HCEC 1CT (cell line): ENCODE data around the gene IRF2BPL.
"Not testable (repeated sequence)": the region's sequence is repeated elsewhere in the genome, so short reads cannot be mapped to it uniquely, and the experiment has no call there.

Source experiments
- DNase-seq: peaks from one replicate; pipeline ENCODE4 v3.0.0-alpha.2; 2017

IRF2BPL gene

DNA sequence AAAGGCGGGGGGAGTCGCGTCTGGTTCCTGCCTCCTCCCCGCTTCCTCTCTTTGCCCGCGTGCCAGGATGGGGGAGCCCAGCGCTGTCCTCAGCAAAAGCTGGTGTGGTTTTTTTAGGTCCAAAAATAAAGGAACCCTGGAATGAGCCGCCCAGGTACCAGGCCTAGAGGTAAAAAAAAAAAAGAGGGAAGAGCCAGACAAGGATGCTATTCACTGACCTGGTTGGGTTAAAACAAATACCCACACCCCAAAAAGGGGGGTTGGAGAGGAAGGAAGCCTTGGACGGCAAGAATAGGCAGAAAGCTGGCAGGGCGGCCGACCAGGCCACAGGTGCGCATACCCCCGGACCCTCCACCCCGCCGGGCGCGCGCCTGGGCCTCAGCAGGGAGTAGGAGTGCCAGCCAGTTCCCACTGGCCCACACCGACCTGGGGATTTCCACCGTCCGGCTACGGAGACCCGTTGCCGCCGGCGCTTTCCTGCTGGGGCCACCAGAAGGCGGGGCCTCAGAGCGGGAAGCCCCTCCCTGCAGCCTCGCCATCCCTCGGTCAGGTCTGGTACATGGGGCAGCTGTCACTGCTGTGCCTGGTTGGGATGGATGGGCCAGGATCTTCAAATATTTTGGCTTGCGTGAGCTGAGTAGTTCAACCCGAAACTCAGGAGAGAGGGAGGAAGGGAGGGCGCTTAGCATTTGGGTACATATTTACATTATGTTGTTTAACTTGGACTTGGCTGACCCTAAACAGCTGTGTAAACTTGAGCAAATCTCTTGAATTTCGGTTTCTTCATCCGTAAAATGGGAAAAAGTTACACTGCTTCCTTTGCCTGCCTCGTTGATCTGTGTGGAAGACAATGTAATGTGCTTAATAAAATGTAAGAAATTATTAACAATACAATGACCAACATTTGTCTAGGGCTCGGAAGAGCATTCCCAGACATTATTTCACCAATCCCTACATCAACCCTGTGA, 5.4 kb upstream of the IRF2BPL start:
- DNase-seq, result peak; percentile 81

DNA sequence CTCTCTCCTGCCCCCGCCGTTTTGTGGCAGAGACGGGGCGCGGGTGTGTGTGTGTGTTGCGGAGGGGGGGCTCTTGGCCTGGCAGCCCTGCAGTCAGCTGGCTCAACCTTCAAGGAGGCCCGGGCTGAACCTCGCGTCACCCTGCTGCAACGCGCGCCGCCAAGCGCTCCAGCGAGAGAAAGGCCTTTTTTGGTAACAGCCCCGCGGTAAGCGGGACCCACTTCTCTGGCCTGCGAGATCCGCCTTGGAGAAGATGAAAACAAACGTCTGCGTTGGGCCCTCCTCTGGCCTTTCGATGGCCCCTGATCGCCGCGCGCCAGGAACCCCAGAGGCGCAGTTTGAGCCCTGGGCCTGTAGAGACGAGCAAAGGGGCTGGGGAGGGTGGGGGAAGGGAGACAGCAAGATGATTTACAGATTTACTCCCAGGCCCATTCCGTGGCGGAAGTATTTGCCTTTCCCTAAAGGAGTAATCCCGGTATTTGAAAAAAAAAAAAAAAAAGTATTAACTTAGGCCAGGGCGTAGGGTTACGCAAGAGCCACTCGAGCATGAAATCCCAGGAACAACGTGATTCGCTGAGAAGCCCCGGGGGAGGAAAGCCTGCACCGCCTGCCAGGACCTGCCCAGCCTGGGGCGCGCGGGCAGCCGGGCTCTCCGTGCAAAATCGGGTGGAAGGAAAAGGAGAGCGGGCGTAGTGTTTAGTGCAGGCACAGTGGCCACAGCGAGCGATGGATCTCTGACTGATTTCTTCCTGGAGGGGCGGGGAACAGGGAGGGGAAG, 4.5 kb upstream of the IRF2BPL start:
- DNase-seq, result peak; percentile 99

DNA sequence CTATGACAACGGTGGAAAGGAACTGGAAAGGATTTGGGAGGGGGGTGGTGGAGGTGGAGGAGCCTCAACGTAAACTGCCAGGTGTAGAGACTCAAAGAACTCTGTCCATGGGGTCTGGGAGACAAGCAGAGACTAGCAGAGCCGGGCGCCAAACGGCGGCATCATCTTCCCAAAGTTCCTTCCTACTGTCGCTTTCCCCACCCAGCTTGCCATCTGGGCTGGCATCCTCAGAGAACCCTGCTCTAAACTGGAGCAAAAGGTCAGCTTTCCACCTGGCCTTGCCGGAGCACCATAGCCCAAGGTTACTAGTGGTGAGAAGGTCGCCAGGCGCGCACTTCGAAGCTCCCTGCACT, 4.0 kb upstream of the IRF2BPL start:
- DNase-seq, result no peak

DNA sequence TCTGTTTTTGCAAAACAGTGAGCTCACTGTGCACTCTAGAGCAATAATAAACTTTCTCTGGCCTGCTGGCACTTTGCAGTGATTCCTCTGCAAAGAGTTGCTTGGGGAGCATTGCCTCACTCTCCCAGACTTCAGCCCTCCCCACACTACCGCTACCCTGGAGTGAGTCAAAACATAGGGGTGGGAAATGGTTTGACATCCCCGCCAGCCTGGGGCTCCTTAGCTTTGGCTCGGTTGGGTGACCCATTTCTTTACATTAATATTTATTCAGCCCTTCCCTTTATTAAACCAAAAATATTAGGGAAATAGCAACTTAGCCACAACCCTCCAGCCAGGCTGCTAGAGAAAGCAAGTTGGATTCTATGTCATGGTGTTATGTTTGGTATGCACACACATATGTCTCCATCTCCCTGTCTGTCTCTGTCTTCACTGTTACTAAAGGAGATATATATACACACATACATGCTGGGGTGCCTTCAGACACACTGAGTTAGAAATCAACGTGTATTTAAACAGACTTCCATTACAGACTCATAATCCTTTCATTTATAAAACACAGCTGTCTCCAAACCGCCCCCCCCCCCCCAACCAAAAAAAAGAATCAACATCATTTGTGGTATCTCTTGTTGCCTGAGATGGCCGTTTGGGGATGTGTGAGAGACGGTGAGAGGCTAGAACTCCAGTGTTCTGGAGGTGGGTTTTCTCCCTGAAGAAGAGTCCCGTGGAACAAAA, 3.4 kb upstream of the IRF2BPL start:
- DNase-seq, result peak; percentile 58

DNA sequence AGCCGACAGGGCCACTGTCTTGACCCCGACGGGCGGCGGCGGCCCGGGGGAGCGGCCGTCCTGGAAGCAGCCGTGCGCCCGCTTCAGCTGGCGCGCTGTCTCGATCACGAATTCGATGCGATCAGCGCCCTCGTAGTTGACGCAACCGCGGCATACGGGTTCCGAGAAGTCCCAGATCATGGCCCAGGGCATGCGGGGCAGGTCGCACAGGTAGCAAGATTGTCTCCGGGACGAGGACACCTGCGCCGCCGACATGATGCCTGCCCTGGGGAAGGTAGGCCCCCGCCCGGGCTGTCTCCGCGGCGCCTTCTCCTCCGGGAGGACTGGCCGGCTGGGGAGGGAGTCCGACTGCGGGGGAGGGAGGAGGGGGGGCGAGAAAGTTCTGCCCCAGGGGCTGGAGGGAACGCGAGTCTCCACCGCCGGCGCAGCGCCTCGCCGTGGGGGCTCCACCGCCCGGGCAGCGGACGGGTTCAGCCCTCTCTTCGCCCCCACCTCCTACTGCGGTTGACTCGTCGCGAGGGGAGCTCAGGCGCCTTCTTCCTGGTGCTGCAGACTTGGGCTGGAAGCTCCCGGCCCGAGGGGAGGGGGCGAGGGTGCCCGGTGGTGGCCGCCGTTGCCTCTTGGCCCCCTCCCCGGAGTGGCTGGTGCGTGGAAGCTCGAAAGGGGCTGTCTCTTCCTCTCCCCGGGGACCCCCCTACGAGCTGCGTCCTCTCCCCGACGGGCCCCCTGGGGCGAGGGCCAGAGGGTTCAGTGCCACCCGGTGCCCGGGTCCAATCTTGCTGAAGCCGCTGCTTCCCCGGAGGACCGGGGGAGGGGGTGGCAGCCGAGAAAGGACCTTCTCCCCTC, 747 bp downstream of the IRF2BPL start:
- DNase-seq, result peak; percentile 55

DNA sequence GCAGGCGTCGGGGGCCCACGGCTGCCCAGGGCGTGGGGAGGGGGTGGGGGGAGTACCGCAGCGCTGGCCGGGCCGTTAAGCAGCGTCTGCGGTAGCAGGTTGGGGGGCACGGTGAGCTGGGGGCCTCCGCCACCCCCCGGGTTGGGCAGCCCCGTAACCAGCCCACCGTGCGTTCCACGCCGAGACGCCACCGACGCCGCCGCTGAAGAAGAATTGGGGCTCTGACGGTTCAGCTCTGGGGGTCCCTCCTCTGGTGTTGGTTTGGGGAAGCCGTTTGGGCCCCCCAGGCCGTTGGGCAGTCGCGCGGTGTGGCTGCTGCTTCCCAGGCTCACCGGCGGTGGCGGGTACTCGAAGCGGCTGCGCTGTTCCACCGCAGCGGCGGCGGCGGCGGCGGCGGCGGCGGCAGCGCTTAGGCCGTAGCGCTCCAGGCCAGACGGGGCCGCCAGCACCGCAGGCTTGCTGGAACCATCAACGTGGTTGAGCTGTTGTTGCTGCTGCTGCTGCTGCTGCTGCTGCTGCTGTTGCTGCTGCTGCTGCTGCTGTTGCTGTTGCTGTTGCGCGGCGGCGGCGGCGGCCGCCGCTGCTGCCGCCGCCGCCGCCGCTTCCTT, 1.5 kb downstream of the IRF2BPL start:
- DNase-seq, result peak; percentile 62

DNA sequence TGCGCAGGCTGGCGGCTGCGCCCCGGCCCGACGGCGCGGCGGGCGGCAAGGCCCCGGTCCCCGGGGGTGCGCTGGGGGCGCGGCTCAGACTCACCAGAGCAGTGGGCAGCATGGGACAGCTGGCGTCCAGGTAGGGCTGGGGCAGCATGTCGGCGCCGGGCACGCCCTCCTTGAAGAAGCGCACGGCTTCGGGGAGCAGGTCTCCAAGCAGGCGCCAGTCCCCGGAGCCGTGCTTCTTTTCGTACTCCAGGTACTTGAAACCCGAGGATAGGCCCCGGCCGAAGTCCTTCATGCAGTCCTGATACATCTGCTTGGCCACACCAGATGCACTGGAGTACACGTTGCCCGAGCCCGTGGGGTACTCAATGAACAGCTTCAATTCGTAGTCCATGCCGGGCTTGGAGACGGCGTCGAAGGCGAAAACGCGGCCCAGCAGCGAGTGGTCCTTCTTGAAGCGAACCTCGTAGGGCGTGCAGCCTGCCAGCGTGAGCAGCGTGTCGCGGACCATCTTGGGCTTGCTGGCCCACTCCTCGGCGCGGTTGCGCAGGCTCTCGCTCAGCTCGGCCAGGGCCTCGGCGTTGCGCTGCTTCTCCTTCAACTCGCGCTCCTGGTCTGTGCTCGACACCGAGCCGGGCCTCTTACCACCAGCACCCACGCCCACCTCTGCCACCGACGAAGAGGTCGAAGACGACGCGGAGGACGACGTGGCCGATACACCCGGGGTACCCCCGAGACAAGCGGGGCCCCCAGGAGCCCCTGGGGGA, 2.2 kb downstream of the IRF2BPL start:
- DNase-seq, result no peak

DNA sequence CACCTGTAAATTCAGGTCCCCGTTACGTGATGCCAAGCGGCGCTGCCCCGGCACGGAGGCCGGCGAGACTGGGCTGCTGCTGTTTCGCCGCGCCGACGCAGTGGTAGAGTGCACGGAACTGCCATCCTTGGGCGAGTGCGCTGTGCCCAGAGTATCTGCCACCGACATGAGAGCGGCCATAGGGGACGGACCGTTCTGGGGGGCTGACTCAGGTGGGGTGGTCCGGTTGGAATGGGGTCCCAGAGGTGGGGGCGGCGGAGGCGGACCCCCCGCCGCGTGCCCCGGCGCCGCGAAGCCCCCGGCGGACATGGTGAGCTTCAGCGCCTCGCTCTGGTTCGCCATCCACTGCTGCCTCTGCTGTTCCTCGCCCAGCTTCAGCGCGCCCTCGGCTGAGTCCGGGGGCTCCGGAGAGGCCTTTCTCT, 2.8 kb downstream of the IRF2BPL start:
- no peak for DNase-seq

DNA sequence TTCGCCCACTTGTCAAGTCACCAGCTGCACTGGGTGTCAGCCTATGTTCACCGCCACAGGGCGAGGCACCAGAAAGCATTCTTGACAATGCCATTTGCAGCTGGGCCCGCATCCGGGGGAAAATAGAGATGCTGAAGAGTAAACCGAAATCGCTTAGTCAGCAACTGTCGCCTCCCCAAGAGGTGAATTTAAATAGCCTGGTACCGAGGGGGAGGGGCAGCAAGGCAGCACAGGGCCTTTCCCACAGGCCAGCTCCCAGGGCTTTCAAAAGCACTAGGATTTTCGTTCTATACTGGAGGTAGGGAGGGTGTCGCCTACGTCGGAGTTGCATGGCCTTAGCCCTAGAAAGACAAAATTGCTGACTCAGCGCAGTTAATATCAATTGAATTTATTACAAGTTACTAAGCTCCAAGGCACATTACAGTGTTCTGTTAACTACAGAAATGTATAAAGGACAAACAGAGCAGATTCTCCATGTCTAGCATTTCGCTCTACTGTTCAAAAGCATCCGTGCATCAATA, 4.3 kb downstream of the IRF2BPL start:
- DNase-seq, result no peak

DNA sequence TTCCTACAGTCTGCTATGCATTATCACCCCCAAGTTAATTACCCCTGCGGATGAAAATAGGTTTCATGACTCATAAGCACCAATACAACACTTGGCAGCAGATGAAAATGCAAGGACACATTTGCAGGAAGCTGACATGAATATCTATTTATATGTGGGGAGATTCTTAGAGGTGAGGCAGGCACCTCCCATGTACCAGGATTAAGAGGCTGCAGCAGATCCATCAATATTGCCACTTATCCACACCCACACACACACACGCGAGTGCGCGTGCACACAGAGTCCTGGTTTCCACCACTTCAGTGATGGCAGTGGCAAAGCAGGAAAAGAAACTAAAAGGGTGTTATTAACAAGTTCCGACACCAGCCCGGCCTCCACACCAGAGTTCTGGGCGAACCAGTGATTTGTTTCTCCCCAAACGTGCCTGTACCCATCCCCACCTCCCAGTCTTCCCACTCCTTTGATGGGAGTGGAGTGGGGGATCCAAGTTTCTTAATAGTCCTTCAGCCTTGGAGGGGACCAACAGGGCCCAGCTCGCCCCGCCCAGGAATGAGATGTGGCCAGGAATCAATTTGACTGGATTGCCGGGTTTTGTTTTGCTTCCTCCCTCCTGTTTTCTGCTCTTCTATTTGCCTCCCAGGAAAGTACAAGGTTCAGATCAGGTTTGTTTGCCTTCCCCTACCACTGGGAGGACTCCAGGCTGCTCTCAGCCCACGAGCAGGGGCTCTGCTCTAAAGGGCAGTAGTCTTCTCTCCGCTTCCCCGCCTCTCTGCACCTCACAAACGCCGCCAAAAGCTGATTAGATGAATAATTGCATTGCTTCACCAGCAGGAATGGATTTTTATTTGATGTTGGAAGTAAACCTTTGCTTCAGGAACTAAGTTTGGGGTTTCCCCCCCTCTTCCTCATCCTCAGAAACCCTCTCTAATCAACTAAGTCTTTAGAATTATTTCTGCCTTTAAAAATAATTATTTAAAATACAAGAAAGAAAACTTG, 5.2 kb downstream of the IRF2BPL start:
- no peak for DNase-seq

DNA sequence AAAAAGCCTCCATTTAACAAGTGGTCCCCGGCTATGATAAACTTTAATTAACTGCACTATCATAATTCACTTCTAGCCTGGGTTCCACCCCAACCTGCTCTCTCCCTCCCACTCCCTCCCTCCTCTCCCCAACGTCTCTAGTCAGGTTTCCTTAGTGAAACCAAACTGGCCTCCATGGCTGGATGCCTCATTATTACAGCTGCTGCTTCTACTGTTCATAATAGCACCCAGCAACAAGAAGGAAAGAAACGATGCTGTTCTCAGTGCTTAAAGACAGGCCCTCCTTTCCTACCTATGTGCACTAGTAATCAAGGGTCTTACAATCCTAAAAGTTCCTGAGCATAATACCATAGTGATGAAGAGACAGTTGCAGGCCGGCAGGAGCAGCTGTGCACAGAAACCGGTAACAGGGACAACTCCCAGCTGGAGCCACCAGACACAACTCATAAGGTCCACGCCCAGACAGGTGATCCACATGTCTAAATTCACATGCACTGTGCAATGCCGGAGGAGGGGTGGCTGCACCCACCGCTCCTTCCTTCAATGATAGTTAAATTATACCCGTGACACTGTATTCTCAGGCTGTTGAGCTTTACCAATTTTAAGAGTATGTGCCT, 6.2 kb downstream of the IRF2BPL start:
- no peak for DNase-seq

DNA sequence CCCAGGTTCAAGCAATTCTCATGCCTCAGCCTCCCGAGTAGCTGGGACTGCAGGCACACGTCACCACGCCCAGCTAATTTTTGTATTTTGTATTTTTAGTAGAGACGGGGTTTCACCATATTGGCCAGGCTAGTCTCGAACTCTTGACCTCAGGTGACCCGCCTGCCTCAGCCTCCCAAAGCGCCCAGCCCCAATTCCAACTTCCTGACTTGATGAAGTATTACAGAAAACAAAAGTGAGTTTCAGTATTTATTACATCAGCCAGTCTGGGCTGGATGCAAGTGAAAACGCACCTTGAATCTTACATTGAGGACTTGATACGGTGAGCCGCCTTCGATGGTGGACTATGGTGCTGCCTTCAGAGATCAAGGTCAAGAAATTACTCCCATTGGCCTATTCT, 7.1 kb downstream of the IRF2BPL start:
- DNase-seq, result not testable (repeated sequence)

DNA sequence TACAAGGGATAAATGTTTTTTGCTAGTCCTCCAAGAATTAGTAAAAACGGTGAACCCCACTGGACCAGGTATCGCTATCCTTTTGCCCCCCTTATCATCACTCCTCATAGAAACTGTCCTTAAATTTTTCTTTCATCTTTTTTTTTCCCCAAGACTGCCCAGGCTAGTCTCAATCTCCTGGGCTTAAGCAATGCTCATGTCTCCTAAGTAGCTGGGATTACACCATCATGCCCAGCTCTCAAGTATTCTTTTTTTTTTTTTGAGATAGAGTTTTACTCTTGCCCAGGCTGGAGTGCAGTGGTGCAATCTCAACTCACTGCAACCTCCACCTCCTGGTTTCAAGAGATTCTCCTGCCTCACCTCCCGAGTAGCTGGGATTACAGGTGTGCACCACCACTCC, 9.7 kb downstream of the IRF2BPL start:
- DNase-seq, result no peak

DNA sequence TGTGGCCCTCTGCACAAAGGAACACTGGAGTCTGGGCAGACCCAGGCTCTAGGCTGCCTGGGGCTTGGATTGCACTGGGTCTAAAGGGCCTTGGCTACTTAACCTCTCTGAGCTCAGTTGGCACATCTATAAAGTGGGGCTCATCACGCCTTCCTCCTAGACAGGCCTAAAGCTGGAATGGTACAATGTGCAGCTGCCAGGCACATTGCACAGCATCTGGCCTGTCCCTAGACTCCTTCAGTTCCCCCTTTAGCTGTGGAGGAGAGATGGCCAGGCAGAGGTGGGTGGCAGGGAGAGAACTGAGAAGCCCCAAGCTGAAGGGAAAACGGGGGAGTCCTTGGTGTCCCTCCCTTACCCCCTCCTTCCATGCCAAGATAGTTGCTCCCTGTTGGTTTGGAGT, 10.8 kb downstream of the IRF2BPL start:
- no peak for DNase-seq

DNA sequence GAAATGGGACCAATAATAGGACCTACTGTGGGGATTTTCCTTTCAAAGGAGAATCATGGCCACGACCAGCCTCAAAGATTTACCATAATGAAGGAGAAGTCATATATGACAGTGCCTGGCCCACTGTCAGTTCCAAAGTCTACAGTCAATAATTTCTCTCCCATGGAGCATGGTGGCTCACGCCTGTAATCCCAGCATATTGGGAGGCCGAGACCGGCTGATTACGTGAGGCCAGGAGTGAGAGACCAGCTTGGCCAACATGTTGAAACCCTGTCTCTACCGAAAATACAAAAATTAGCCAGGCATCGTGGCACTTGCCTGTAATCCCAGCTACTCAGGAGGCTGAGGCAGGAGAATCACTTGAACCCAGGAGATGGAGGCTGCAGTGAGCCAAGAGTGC, 13.8 kb downstream of the IRF2BPL start:
- no peak for DNase-seq

DNA sequence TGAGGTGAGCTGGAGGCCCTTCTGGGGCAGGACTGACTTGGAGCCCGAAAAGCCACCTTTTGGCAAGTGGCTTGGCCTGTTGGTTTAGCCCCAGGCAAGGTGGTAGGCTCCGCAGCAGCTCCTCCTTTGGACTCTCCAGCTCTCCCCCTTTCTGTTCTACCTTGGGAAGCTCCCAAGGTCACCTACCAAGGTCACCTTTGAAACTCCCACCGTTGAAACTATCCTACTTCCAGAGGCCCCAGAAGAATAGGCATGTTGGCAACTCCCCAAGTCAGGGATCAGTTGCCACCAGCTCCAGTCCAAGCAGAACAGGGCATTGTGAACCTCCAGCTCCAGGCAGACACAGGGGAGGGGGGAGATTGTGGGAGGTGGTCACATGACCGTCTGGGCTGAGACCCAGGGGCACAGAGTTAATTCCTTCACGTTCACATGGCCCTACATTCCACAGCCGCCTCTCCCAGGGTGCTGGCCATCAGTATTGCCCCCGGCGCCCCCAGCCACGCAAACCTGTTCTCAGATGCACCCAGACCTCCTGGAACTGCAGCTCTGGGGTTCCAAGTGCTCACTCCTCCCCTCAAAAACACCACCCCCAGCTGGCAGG, 14.4 kb downstream of the IRF2BPL start:
- no peak for DNase-seq

DNA sequence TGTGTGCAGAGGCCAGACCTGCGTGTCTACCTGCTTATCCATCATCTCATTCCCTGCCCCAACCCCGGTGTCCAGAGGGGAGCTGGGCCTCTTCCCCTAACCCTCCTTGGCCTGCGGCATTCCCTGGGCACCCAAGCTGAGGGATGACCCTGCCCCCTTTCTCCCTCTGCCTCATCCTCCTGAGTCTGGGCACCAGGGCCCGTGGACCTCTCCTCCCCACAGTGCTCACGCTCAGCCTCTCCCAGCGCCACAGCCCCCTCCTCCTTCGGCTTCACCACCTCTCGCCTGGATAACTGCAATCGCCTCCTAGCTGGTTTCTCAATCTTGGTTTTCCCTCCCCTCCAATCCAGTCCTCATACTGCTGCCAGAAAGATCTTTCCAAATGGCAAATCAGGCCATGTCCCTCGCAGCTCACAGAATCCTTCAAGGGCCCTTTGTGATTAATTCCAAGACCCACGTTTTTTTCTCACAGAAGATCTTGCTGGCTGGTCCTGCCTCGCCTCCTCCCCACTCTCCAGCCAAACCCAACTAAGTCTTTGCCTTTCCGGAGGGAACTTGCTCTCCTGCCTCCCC, 16.2 kb downstream of the IRF2BPL start:
- no peak for DNase-seq

DNA sequence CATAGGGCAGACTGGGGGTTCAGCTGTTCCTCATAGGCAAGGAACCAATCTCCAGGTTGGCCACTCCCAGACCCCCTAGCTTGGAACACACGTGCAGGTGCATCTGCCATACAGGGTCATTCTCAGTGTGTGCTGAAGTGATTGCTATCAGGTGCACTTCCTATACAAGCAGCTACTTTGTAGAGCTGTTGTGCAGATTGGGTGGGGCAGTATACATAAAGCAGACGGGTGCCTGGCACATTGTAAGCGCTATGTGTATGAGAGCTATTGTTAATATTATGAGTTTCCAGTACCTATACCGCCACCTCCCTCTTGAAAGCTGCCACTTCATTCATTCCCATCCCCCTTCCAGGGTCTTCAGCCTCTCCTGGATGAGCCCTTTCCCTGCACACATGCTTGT, 17.3 kb downstream of the IRF2BPL start:
- no peak for DNase-seq
